HepG2 (cell line): ENCODE measurements around the gene SNF8. TPM values are rescaled to one million over a fixed set of nuclear protein-coding genes. Genes with fewer than 3 reads are reported as not detected.

Source experiments
- ELF4 ChIP-seq: sonication (generic); formaldehyde crosslinking; IDR thresholded peaks from 2 replicates; pipeline ENCODE4 v1.5.0; 2020; ENCODE audit warnings: missing genetic modification reagents, mild to moderate bottlenecking, moderate library complexity, borderline replicate concordance
- MAZ ChIP-seq, 2 experiments: sonication (generic) in 1 of 2; formaldehyde crosslinking in 1 of 2; IDR thresholded peaks; 2 replicates each; pipeline versions ENCODE4 v1.5.0 to v1.6.1; 2012 to 2020; ENCODE audit warnings: low read depth in 2 of 2, mild to moderate bottlenecking in 2 of 2, borderline replicate concordance in 1 of 2, improper control_type of control experiment in 1 of 2, low read length in 1 of 2, missing genetic modification reagents in 1 of 2, moderate library complexity in 1 of 2
- MEF2D ChIP-seq: sonication (generic); formaldehyde crosslinking; IDR thresholded peaks from 2 replicates; pipeline ENCODE4 v1.5.1; 2020; ENCODE audit warnings: mild to moderate bottlenecking, missing genetic modification reagents
- MIER3 ChIP-seq: IDR thresholded peaks from 2 replicates; pipeline ENCODE4 v1.6.1; 2016; ENCODE audit warnings: missing compliant biosample characterization, borderline replicate concordance
- MYC ChIP-seq: sonication (generic); formaldehyde crosslinking; IDR thresholded peaks from 2 replicates; pipeline ENCODE4 v1.9.0; 2021; ENCODE audit warnings: missing genetic modification reagents, borderline replicate concordance
- PRDM10 ChIP-seq: sonication (generic); formaldehyde crosslinking; IDR thresholded peaks from 2 replicates; pipeline ENCODE4 v1.4.0; 2020; ENCODE audit warnings: low read depth, missing genetic modification reagents
- PTBP1 ChIP-seq: fragments of 200-400 bp; formaldehyde crosslinking; IDR thresholded peaks from 2 replicates; pipeline ENCODE4 v1.6.1; 2018; ENCODE audit warnings: low read length, low read depth; ENCODE audit not compliant: poor library complexity, severe bottlenecking
- SATB2 ChIP-seq: sonication (generic); formaldehyde crosslinking; IDR thresholded peaks from 2 replicates; pipeline ENCODE4 v1.5.0; 2020; ENCODE audit warnings: missing genetic modification reagents
- SETDB1 ChIP-seq: sonication (generic); formaldehyde crosslinking; IDR thresholded peaks from 2 replicates; pipeline ENCODE4 v1.5.1; 2020; ENCODE audit warnings: missing genetic modification reagents, mild to moderate bottlenecking, borderline replicate concordance
- SMAD9 ChIP-seq: sonication (generic); formaldehyde crosslinking; IDR thresholded peaks from 2 replicates; pipeline ENCODE4 v1.5.1; 2020; ENCODE audit warnings: mild to moderate bottlenecking, missing genetic modification reagents
- SRF ChIP-seq: IDR thresholded peaks from 2 replicates; pipeline ENCODE4 v1.6.1; 2011; ENCODE audit warnings: mild to moderate bottlenecking, low read depth, low read length, moderate library complexity
- STAT6 ChIP-seq: sonication (generic); formaldehyde crosslinking; IDR thresholded peaks from 2 replicates; pipeline ENCODE4 v1.4.0; 2020; ENCODE audit warnings: missing genetic modification reagents, mild to moderate bottlenecking, borderline replicate concordance
- TCF12 ChIP-seq, 2 experiments: fragments of 450-650 bp in 1 of 2; sonication (generic) in 1 of 2; formaldehyde crosslinking in 1 of 2; IDR thresholded peaks; 2 replicates each; pipeline versions ENCODE4 v1.6.1 to v1.8.0; 2017 to 2022; ENCODE audit warnings: antibody characterized with exemption in 1 of 2, mild to moderate bottlenecking in 1 of 2, missing genetic modification reagents in 1 of 2, moderate library complexity in 1 of 2
- U2AF1 ChIP-seq: fragments of 200-400 bp; formaldehyde crosslinking; optimal IDR thresholded peaks from 2 replicates; pipeline ENCODE3; 2017; ENCODE audit warnings: mild to moderate bottlenecking, low read depth, low read length
- ZBTB7A ChIP-seq: sonication (generic); formaldehyde crosslinking; IDR thresholded peaks from 2 replicates; pipeline ENCODE4 v1.8.0; 2022; ENCODE audit warnings: mild to moderate bottlenecking, missing genetic modification reagents
- ZFY ChIP-seq: sonication (generic); formaldehyde crosslinking; IDR thresholded peaks from 2 replicates; pipeline ENCODE4 v1.4.0; 2020; ENCODE audit warnings: missing genetic modification reagents
- ZNF138 ChIP-seq: sonication (generic); formaldehyde crosslinking; IDR thresholded peaks from 2 replicates; pipeline ENCODE4 v1.5.0; 2020; ENCODE audit warnings: mild to moderate bottlenecking, low read depth, missing genetic modification reagents
- ZNF552 ChIP-seq: sonication (generic); formaldehyde crosslinking; IDR thresholded peaks from 2 replicates; pipeline ENCODE4 v1.9.0; 2022; ENCODE audit warnings: missing genetic modification reagents, mild to moderate bottlenecking, borderline replicate concordance
- ZNF7 ChIP-seq: IDR thresholded peaks from 2 replicates; pipeline ENCODE4 v1.6.1; 2016; ENCODE audit warnings: missing biosample characterization, missing genetic modification reagents
- ZNF775 ChIP-seq: sonication (generic); formaldehyde crosslinking; IDR thresholded peaks from 2 replicates; pipeline ENCODE4 v1.4.0; 2020; ENCODE audit warnings: missing genetic modification reagents, mild to moderate bottlenecking, moderate library complexity, borderline replicate concordance
- ZNF790 ChIP-seq: sonication (generic); formaldehyde crosslinking; IDR thresholded peaks from 2 replicates; pipeline ENCODE4 v1.8.0; 2022; ENCODE audit warnings: missing genetic modification reagents, mild to moderate bottlenecking, borderline replicate concordance
- ZNF839 ChIP-seq: sonication (generic); formaldehyde crosslinking; IDR thresholded peaks from 2 replicates; pipeline ENCODE4 v1.4.0; 2020; ENCODE audit warnings: missing genetic modification reagents, mild to moderate bottlenecking, borderline replicate concordance
- ZSCAN21 ChIP-seq: sonication (generic); formaldehyde crosslinking; IDR thresholded peaks from 2 replicates; pipeline ENCODE4 v1.8.0; 2022; ENCODE audit warnings: mild to moderate bottlenecking, missing genetic modification reagents, moderate library complexity, borderline replicate concordance
- polyA plus RNA-seq, 8 experiments: library from polyadenylated mRNA; depleted of rRNA in 3 of 8; stranded (reverse) in 7 of 8; unstranded in 1 of 8; fragments of >200 nt; fragmentation: Illumina TruSeq in 4 of 8; extraction: Trizol in 4 of 8; gene quantifications; 2 replicates each; pipeline versions ENCODE4 v1.2.1 to v1.2.3, GENCODE V29; 2011 to 2016; ENCODE audit warnings: low read depth in 4 of 8, missing spikeins in 1 of 8, mixed read lengths in 1 of 8; ENCODE audit not compliant: insufficient read depth in 1 of 8
- total RNA-seq, 5 experiments: library from RNA; depleted of rRNA; stranded (reverse); fragments of >200 nt; fragmentation: Illumina TruSeq; extraction: Trizol; gene quantifications; 2 replicates each; pipeline ENCODE4 v1.2.3, GENCODE V29; 2016; ENCODE audit warnings: low read depth in 1 of 5

Gene SNF8
- total and polyA plus RNA-seq, 2 of the 13 experiments (the other 11 are each of a cell fraction or from before 2014, with no cell fraction given), result 114 to 153 TPM

GRCh38 chr17:48892940-48893645 is 51.5 kb downstream of the SNF8 start (continued):
- TF ChIP-seq MEF2D (peak; percentile 15; the same call in 1 of the 2 replicates), SMAD9 (CRISPR knock-in tag) (no peak), ZNF7 (CRISPR knock-in tag) (no peak), TCF12 (IDR thresholded peaks at IDR 0.05) (no peak), TCF12 (CRISPR knock-in tag; IDR thresholded peaks at IDR 0.05) (no peak), STAT6 (0 out of 2 replicates have a peak, but pooled peaks have one; percentile 24), ZNF552 (CRISPR knock-in tag) (0 out of 2 replicates have a peak, but pooled peaks have one; percentile 52), ZNF775 (CRISPR knock-in tag) (no peak), ZBTB7A (CRISPR knock-in tag) (peak; percentile 33; the same call in 1 of the 2 replicates), ZNF790 (no peak), ZNF138 (CRISPR knock-in tag) (no peak), SETDB1 (CRISPR knock-in tag) (no peak), PTBP1 (no peak), U2AF1 (no peak), SATB2 (CRISPR knock-in tag) (no peak), MYC (CRISPR knock-in tag) (no peak), MAZ (IDR thresholded peaks at IDR 0.05; ENCODE audit: borderline replicate concordance, low read depth, low read length) (no peak), MAZ (CRISPR knock-in tag; IDR thresholded peaks at IDR 0.05; ENCODE audit: low read depth) (no peak), ZSCAN21 (CRISPR knock-in tag) (no peak; the same call in 1 of the 2 replicates), ZFY (no peak), SRF (no peak), ELF4 (CRISPR knock-in tag) (no peak), ZNF839 (CRISPR knock-in tag) (peak; percentile 66; the same call in 1 of the 2 replicates), MIER3 (CRISPR knock-in tag) (no peak; the same call in 1 of the 2 replicates), PRDM10 (CRISPR knock-in tag) (no peak)
